Stimulated activated CD4-positive, alpha-beta T cell treated with anti-CD3 and anti-CD28 coated beads, TNF-alpha, amount 100 ng/mL, for 48 hours (primary cell): ENCODE data around the gene MT1H.
"Not testable (repeated sequence)": the region's sequence is repeated elsewhere in the genome, so short reads cannot be mapped to it uniquely, and the experiment has no call there.

Source experiments
- DNase-seq, 3 donors: peaks; one replicate each; pipeline ENCODE4 v3.0.0-alpha.2; 2020; ENCODE audit warnings: low read depth in 3 of 3

MT1H gene

DNA sequence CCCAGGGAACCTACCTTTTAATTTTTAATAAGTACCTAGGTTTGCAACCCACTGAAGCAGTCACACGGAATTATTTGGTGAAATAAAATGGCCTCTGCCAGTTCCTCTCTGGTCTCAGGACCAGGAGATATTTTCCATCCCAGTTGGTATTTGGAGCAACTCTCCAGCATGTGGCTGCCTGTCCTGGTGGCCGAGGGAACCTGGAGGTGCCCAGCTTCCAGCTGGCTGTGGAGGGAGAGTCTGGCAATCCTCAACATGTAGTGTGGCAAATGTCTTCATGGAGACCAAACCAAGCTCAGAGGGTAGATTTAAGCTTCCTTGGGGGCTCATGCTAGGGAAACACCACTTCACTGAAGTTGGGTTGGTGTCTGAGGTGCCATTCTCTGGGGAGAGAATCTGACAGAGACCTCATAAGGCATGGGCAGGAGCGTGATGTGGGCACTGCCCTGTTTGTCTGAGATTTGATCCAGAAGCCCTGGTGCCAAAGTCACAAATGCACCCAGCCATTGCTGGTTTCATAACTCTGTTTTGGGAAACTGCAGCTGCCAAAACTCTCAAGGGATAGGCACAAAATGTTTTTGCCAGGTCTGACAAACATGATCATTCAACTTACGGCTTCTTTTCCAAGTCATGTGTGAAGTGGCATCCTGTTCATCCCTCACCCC is 15.4 kb downstream of the MT1H start:
- DNase-seq, result no peak

DNA sequence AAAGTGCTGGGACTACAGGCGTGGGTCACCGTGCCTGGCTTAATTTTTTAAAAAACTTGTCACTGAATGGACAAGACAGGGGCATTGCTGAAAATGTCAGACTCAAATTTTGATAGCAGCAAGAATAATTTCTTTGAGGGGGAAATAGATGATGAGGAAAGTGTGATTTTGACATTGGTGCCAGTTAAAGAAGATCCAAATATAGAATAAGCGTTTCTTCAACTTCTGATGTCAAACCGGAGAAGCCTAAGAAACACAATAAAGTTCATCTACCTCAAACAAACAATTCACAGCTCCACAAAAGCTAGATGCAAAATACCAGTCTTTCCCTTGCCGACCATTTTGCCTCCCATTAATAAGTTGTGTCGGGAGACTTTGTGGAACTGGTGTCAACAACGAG is 17.1 kb downstream of the MT1H start:
- DNase-seq, result no peak

DNA sequence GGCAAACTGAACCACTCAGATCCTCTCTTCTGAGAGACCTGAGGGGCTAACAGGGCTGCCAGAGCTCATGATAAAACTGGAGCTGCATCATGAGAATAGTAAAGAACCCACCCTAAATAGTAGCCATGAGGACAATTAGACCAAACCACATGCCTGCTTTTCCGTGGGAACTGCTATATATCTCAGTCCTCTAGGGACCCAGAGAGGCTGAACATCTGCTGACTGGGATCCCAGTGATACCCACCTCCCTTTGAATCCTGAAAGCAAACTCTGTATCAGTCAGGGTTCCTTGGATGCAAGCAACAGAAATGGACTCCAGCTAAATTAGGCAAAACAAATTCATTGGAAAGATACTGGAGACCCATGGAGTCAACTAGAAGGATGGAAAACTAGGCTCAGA is 19.1 kb downstream of the MT1H start:
- no peak for DNase-seq

DNA sequence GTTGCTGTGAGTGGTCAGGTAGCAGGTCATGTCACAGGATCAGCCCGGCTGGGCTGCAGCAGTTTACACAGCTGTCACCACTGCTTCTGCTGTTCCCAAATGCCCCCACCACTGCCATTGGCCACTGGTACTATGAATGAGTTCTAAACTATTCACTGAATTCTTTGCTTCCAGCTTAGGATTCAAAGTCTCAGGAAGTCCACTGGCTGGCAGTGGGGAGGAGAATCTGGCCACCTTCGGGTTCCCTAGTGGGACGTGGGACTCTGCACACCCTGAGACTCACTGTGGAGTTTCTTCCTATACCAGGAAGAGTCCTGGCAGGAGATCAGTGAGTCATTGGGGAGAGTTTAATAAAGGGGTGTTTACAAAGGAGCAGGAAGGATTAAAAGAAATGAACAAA is 19.6 kb downstream of the MT1H start:
- no peak for DNase-seq

DNA sequence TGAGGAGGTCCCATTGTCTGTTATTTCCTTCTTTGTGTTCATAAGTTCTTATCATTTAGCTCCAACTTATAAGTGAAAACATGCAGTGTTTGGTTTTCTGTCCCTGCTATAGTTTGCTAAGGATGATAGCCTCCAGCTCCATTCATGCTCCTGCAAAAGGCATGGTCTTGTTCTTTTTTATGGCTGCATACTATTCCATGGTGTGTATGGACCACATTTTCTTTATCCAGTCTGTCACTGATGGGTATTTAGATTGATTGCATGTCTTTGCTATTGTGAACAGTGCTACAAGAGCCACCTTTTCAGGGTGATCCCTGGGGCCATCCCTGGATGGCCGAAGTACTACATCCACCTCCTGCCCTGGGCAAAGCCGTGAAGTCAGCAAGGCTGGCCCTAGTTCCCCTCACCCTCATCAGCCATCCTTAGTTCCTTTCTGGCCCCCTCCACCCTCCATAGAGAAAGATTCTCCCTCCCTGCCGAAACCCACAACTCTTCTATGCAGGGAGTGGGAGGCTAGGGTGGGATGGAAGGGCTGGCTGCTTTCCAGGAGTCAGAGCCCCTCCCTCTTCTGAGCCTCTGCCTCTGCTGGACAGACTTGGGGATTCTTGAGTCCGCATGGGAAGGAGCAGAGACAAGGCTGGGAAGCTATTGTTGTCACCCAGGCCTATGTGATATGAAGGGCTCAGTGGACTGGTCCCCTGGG is 21.0 kb downstream of the MT1H start:
- DNase-seq, result no peak

DNA sequence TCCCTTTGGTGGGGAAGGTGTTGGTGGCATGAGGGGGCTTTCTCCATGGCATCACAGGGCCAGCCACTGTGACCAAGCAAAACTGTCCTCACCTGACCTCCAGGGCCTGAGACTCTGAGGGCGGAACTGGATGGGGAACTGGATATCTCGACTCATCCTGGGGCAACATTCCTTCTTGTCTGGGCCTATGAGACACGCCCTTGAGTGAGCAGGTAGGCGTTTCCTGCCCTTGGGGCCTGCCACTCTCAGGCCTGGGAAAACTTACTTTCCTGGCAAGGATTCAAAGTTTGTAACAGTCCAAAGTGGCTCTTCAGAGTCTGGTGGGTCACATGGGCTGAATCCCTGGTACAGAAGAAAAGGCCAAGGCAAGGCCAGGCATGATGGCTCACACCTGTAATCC is 22.3 kb downstream of the MT1H start:
- DNase-seq, result no peak

DNA sequence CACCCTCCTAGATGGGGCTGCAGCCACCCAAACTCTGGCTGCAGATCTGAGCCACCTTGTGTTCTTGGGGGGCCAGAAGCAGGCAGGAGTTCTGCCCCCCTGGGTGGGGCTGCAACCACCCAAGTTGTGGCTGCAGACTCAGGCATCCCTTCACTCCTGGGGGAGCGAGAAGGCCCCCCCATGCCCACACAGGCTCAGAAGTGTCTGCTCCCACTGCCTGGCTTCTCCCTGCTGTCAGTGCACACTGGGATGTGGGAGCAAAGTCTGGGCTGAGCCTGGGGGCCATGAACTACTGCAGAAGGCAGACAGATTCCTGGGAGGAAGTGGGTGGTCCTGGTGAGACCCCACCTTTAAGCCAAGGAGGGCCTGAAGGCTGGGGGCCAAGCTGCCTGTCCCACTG is 25.6 kb downstream of the MT1H start:
- DNase-seq, result no peak

DNA sequence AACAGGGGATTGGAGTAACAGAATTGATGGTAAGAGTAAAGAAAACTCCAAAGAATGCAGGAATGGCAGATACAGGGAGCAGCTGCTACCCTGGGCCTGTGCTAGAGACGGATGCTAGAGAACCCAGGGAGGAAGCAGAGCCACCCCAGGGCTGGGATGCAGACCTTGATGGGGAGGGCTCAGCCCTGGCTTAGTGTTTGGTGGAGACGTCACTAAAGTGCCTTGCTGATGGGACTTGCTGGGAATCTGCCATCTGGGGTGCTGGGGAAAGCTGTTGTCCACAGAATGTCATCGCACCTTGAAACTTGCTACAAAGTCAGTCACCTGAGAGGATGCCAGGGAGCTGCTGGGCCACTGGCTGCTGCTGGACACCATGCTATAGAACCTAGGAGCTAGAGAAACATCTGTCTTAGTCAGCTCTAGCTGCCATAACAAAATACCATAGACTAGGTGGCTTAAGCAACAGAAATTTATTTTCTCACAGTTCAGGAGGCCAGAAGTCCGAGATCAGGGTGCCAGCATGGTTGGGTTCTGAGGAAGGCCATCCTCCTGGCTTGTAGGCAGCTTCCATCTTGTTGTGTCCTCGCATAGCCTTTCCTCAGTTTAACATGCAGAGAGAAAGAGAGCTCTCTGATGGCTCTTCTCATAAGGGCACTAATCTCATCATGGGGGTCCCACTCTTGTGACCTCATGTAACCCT is 28.0 kb downstream of the MT1H start:
- DNase-seq, result no peak

DNA sequence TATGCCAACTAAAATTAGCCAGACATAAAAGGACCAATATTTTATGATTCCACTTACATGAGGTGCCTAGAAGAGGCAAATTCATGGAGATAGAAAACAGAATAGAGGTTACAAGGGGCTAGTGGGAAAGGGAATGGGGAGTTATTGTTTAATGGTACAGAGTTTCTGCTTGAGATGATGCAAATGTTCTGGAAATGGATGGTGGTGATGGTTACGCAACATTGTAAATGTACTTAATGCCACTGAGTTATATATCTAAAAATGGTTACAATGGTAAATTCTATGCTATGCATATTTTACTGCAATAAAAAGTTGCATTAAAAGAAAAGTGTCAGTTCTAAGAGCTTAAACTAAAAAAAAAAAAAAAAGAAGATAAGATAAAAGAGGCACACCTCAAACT is 30.6 kb downstream of the MT1H start:
- no peak for DNase-seq

DNA sequence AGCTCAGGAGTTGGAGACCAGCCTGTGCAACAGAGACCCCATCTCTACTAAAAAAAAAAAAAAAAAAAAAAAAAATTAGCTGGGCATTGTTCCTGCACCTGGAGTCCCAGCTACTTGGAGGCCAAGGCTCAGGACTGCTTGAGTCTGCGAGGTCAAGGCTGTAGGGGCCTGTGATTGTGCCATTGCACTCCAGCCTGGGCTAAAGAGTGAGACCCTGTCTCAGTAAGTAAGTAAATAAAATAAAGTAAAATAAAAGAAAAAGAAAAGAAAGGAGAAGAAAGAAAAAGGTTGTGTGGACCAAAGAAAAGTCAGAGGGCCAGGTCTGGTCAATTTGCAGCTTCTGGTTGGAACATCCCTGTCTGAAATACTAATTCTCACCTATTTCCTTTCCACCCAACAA is 31.0 kb downstream of the MT1H start:
- DNase-seq, result no peak

DNA sequence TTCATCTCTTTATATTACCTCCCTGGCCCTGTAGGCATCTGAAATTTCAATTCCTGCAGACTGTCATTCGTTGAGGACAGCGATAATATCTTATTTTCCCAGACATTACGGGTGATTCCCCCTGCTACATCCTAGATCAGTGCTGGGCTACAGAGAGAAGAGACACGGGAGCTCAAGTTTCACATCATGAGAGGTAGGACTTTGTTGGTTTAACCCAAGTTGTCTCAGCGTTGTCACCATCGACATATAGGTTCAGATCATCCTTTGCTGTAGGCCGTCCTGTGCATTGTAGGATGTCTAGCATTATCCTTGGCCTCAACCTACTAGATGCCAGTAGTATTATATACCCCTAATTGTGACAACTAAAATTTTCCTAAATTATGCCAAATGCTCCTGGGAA is 31.9 kb downstream of the MT1H start:
- no peak for DNase-seq

DNA sequence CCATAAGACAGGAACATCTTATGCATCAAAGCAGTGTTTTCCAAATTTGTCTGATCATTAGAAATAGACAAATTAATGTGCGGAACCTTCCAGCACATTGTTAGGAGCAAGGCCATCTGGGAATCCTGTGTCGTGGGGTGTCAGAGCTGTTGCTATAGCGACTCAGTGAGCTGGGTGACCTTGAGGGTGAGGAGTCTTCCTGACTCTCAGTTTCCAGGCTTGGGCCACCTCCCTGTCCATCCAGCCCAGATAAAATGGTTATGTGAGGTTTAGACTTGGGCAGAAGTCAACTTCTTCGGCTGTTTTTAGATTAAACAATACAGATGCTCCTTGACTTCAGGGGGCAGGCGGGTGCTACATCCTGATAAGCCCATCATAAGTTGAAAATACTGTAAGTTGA is 33.2 kb downstream of the MT1H start:
- DNase-seq, result no peak

DNA sequence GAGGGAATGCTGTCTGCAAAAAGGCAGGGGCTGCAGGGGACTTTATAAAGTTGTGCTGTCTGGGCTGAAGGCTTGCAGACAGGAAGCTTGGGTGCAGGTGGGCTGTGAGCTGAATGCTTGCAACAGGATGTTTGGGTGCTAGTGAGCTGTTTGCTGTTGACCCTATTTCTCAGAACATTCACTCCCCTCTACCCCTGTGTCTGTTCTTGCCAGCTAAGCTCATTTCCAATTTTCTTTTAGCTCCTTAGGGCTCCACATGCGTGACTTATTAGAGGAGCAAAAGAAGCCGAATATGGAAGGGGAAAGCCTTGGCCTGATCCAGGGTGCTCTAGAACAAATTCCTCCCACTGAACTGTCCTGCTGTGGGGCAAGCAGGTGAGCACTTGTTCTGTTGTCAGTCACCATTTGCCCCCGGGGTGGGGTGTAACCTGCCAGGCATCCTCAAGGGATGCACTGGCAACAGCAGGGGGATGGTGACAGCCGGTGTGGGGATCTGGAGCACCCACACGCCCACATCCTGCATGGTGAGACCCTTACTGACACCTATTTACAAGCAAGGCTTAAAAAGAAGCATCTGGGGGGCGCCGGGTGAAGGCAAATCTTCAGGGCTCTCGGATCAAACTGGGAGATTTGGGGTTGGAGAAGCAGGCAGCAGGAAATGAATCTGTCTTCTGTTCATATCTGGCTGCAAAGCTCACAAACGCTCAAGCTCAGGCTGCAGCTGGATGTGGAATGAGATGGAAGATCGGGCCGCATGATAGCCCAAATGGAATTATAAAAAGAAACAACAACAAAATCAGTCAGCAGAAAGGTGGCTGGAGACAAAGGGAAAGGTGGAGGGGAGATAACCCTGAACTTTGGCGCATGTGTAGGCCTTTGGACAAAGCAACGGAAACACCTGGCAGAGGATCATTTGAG is 39.2 kb downstream of the MT1H start:
- no peak for DNase-seq

DNA sequence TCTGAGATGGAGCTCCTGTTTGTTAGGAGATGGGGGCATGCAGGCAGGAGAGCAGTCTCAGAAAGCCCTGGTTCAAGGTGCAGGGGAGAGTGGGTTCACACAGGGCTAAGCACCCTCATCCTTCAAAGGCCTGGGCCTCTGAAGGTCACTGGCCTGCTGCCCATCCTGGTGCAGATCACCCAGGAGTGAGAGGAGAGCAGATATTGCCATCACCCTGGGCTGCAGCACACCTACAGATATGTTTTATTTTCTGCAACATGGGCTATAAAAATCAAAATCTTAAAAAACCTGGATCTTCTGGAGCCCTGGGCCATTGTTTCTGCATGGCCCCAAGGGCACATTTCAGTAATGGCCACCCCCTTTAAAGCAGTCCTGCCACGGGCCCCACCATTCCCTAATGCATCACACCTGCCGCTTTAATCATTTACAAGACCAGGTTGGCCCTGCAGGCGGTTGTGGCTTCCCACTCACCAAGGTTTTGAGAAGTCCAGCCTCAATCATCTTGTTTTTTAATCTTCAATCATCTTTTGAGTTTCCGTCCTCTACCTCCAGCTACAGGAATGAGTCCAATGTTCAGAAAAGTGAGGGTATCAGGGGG is 39.9 kb downstream of the MT1H start:
- no peak for DNase-seq

DNA sequence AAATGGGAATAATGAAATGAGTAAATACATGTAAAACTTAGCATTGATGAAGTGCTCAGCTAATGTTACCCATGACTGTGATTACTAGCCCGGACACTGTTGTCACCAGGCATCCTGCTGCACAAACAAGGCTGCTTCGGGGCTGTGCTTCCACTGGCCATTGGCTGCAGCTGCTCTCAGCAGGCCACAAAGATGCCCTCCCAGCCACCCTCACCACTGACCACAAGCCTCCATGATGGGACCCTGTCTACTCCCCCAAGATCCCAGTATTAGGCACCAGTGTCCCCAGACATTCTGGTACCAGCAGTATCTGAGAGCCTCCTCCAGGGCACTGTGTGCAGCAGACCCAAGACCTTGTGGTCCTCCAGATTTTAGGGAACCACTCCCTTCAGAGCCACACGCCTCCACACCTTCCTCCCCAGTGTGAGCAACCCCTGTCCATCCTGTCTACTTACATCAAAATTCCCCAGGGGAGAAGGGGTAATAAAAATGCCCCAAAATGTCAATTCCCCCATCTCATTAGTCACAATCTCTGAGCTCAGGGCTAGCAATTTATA is 40.6 kb downstream of the MT1H start:
- no peak for DNase-seq

DNA sequence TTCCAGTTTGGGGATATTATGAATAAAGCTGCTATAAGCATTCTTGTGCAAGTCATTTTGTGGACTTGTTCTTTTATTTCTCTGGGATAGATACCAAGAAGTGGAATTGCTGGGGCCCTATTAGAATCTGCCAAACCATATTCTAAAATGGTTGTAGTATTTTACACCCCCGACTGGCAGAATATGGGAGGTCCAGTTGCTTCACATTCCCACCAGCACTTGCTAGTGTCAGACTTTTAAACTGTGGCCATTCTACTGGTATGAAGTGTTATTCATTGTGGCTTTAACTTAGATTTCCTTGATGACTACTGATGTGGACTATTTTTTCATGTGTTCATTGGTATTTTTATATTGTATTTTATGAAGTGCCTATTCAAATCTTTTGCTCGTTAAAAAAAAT is 42.2 kb downstream of the MT1H start:
- DNase-seq, result no peak

DNA sequence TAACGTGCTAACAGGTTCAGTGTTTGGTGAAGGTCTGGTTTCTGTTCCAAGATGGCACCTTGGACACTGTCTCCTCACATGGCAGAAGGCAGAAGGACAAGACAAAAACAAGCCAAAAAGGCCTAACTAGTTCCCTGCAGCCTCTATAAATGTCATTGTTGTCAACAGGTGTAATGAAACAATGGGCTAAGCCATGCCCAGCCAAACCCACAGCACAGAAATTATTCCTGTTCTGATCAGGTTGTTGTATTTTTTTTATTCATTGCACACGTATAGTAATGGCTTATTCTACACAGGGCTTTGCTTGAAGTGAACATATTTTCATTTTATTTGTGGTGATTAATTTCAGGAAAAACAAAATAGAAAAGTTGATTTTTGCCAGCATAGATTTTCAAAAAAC is 44.2 kb downstream of the MT1H start:
- DNase-seq, result no peak

DNA sequence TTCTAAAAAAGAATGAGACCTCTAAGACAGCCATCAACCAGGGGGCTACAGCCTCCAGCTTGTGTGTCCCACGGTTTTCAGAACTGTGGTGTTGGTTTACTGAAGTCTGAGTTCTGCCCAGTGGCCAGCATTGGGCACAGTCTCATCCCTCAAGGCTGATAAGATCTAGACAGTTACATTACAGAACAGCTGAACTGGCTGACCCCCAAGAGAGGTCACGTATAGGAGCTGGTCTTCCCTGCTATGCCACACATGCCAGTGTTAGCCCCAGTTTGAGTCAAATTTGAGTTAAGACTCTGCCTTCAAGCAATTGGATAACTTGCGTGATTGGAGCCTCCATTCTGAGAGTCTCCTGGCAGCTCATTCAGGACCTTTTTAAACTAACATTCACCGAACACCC is 45.5 kb downstream of the MT1H start:
- no peak for DNase-seq

DNA sequence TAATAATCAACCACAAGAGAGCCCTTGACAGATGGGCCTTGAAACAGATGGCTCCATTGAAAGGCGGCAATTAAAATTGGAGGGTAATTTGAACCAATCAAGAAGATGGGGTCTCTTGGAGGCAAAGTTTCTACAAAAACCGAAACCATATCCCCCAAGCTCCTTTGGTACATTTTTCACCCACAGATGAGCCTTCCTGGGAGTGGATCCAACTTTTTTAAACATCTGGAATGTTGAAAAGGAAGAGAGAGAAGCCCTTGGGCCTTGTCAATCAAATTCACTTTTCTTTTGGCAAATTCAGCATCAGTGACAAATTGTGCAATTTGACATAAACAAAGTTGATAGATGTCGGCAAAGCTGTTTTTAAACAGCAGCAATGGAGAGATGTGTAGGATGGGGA is 47.1 kb downstream of the MT1H start:
- DNase-seq, result no peak

DNA sequence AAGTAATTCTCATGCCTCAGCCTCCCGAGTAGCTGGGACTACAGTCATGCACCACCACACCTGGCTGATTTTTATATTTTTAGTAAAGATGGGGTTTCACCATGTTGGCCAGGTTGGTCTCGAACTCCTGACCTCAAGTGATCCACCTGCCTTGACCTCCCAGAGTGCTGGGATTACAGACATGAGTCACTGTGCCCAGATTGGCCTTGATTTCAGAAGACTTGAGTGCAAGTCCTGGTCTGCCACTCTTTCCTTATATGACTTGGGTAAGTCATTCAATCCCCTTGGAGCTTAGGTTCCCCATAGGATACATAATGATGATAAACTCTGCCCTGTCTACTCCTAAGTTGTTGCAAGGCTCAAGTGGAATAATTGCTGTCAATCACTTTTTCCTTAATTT is 47.9 kb downstream of the MT1H start:
- not testable (repeated sequence) for DNase-seq
